Heart right ventricle (tissue), 16 donors: ENCODE results near the gene GRID1. TPM values are rescaled to one million over a fixed set of nuclear protein-coding genes. Genes with fewer than 3 reads are reported as not detected.

ENCODE experiments used
- ATAC-seq, 8 donors: fragments of 200-7000 bp; cut with Tn5 transposase; one replicate each; pipeline ENCODE4 v1.9.1; 2020; ENCODE audit warnings: mild to moderate bottlenecking in 8 of 8, moderate library complexity in 8 of 8, moderate number of reproducible peaks in 1 of 8
- DNase-seq, 2 donors: peaks; one replicate each; pipeline ENCODE4 v3.0.0-alpha.2; 2020
- H3K27ac ChIP-seq, 10 donors: fragments of 200-600 bp; sonication (generic) in 2 of 10; one replicate each; pipeline versions ENCODE4 v1.5.0 to v1.8.0; 2020 to 2022; ENCODE audit warnings: mild to moderate bottlenecking in 3 of 10
- H3K27me3 ChIP-seq, 7 donors: fragments of 200-600 bp; one replicate each; pipeline ENCODE4 v1.8.0; 2021 to 2022; ENCODE audit warnings: mild to moderate bottlenecking in 2 of 7
- H3K36me3 ChIP-seq, 9 donors: fragments of 200-600 bp; sonication (generic) in 1 of 9; one replicate each; pipeline versions ENCODE4 v1.5.0 to v1.8.0; 2020 to 2022; ENCODE audit warnings: mild to moderate bottlenecking in 2 of 9
- H3K4me1 ChIP-seq, 9 donors: fragments of 200-600 bp; sonication (generic) in 1 of 9; one replicate each; pipeline versions ENCODE4 v1.5.0 to v1.8.0; 2020 to 2022; ENCODE audit warnings: mild to moderate bottlenecking in 4 of 9
- H3K4me3 ChIP-seq, 10 donors: fragments of 200-600 bp; sonication (generic) in 2 of 10; one replicate each; pipeline versions ENCODE4 v1.5.0 to v1.8.0; 2020 to 2022; ENCODE audit warnings: mild to moderate bottlenecking in 7 of 10, moderate library complexity in 2 of 10
- H3K9me3 ChIP-seq, 11 donors: fragments of 200-600 bp in 10 of 11; sonication (generic) in 2 of 11; one replicate each; pipeline versions ENCODE4 v1.5.0 to v1.8.0; 2013 to 2022; ENCODE audit warnings: mild to moderate bottlenecking in 2 of 11, control low read depth in 1 of 11, moderate library complexity in 1 of 11
- WGBS, 2 donors: extraction: QIAGEN DNeasy Blood & Tissue Kit; methylation state at CpG; one replicate each; pipeline ENCODE4 v1.1.7; 2013; ENCODE audit warnings: inconsistent platforms in 1 of 2; 5-methylcytosine and 5-hydroxymethylcytosine counted together
- intact Hi-C, 10 donors: fragments of 100-400 bp; cut with DNase I; formaldehyde crosslinking; loops; one replicate each; pipeline versions ENCODE4 v1.11.1 to v1.14.2; 2022
- polyA plus RNA-seq, 2 donors: library from polyadenylated mRNA; stranded (reverse); fragments of 200-250 nt; gene quantifications; one replicate each; pipeline ENCODE4 v1.2.3, GENCODE V29; 2013
- total RNA-seq, 10 donors: library from RNA; stranded (reverse); fragmentation: NEBNext Ultra II Directional in 3 of 10; extraction: Animal tissue kit (Norgen Biotek cat#: 25700) in 3 of 10; gene quantifications; one replicate each; pipeline versions ENCODE4 v1.2.1 to v1.2.4, GENCODE V29; 2021 to 2023
- TF ChIP-seq, protein P1 (sequence below), 9 donors: fragments of 200-600 bp; sonication (generic) in 2 of 9; IDR thresholded peaks; one replicate each; pipeline versions ENCODE4 v1.5.0 to v1.8.0; 2021 to 2022; ENCODE audit warnings: antibody characterized with exemption in 9 of 9, mild to moderate bottlenecking in 5 of 9, moderate library complexity in 1 of 9
- donor health status: Arrhythmogenic right ventricular cardiomyopathy.
- donor health status: ischemic (EF 13 %, LVEDD 7.1; RV severe dilation, severe dysfunction).
- donor health status: healthy with polysubstance abuse.
- donor health status: DM: no; HTN: yes; CAD: no.
- donor health status: DM: no; HTN: no; CAD: no.
- donor health status: ischemic (EF 25% LVEDD 6.9; RV normal size, moderate dysfunction).
- donor health status: ischemic (EF 25% LVEDD 5.7; RV mildly dilated, moderate dysfunction).
- donor health status: healthy.
- donor health status: DM: yes; HTN: yes; CAD: no.
- donor health status: Ischemic cardiomyopathy.
- donor health status: ischemic (EF 35%, LVEDD 5.7; RV mildly dilated, moderate dysfunction).
- donor health status: nonischemic (EF 11% LVEDD 7.7; RV severe dilation, severe dysfunction).
- donor health status: DM: yes; HTN: yes; CAD: no.
- donor health status: PGD.
- donor health status: ischemic (EF 29% LVEDD 5.4; RV normal size, mild dysfunction).
- donor health status: nonischemic (EF 23%, LVEDD 6.1; RV moderate dilation, normal function).

Gene GRID1
- total and polyA plus RNA-seq, 12 donors = 0.44 to 3.4 (median 1.5) TPM

DNA sequence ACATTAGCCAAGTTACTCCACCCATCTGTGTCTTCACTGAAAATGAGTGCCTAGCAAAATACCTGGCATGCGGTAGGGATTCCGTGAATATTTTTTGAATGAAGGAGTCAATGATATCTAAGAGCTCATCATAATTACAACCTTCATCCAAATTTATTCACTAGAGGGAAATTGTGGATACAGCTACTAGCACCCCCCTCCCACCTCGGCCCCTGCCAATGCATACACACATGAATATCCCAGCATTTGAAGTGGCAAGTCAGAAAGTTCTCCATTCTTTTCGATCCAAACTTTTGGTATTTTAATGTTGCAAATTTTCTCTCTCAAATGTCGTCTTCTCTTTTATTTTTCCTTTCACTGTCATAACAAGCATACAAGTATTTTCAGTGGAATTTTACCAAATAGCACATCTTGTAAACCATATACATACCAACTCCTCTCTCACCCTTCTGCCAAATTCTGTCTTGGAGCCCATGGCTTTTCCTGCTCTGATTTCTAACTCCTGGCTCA, 164.3 kb downstream of the GRID1 start:
- Histone ChIP-seq H3K36me3 (no peaks in the 10 kb centered on the region), H3K27ac (no peak overlapping the region), H3K4me3 (no peak overlapping the region), H3K4me1 (no peaks in the 10 kb centered on the region), H3K27me3 (peaks cover 0 to 7% (median 0%) of the 10 kb centered on the region in 7 donors), H3K9me3 (peaks cover 0 to 5% (median 0%) of the 10 kb centered on the region in 11 donors)
- ATAC-seq (no peak), DNase-seq (no peak)
- TF ChIP-seq, protein P1, sequence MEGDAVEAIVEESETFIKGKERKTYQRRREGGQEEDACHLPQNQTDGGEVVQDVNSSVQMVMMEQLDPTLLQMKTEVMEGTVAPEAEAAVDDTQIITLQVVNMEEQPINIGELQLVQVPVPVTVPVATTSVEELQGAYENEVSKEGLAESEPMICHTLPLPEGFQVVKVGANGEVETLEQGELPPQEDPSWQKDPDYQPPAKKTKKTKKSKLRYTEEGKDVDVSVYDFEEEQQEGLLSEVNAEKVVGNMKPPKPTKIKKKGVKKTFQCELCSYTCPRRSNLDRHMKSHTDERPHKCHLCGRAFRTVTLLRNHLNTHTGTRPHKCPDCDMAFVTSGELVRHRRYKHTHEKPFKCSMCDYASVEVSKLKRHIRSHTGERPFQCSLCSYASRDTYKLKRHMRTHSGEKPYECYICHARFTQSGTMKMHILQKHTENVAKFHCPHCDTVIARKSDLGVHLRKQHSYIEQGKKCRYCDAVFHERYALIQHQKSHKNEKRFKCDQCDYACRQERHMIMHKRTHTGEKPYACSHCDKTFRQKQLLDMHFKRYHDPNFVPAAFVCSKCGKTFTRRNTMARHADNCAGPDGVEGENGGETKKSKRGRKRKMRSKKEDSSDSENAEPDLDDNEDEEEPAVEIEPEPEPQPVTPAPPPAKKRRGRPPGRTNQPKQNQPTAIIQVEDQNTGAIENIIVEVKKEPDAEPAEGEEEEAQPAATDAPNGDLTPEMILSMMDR (IDR thresholded peaks at IDR 0.05) = no peak
- intact Hi-C loops = no loop called here
- 87 to 91% methylated on average over 5 of the region's 5 CpGs for WGBS, 2 donors

DNA sequence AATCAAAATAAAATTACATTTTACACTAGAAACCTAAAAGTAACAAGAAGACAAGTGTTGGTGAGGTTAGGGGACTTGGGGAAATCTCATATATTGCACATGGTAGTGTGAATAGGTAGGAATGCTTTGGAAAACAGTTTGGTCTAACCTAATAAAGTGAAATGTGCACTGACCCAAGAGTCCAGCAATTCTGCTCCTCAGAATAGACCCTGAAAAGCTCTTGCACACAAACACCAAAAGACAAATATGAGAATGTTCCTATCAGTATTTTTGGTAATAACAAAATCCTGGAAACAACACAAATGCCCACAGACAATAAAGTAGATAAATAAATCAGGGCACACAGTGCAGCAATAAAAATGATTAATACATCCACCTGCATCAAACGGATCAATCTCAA, 165.7 kb downstream of the GRID1 start:
- peaks cover 0 to 5% (median 0%) of the 10 kb centered on the region in 11 donors for H3K9me3 ChIP-seq
- intact Hi-C loops = no loop called here
- H3K27ac ChIP-seq = no peak overlapping the region
- no peak overlapping the region for H3K4me3 ChIP-seq
- DNase-seq (no peak), ATAC-seq (no peak)
- TF ChIP-seq, protein P1 (IDR thresholded peaks at IDR 0.05) = no peak
- H3K27me3 ChIP-seq = peaks cover 0 to 7% (median 0%) of the 10 kb centered on the region in 7 donors
- WGBS, 2 donors = 75 to 86% methylated on average over 1 of the region's 1 CpG
- no peaks in the 10 kb centered on the region for H3K36me3 ChIP-seq
- no peaks in the 10 kb centered on the region for H3K4me1 ChIP-seq

DNA sequence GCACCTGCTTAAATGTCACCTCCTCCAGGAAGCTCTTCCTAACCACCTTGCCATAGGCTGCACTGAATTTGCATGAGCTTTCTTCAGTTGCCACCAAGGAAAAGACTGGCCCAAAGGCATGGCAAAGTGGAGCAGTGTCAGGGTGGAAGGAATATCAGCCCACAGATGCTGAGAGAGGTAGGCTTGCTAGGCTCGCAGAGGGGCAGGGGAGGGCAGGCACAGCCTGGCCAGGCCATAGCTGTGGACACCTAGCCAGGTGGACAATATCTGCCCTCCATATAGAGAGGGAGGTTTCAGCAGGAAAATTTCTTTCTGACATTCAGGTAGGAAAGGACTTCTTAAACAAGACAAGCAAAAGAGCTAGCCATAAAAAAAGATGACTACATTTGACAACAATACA, 166.3 kb downstream of the GRID1 start:
- Histone ChIP-seq H3K27me3 (peaks cover 0 to 7% (median 0%) of the 10 kb centered on the region in 7 donors), H3K9me3 (peaks cover 0 to 5% (median 0%) of the 10 kb centered on the region in 11 donors), H3K4me1 (no peaks in the 10 kb centered on the region), H3K27ac (no peak overlapping the region), H3K4me3 (no peak overlapping the region), H3K36me3 (no peaks in the 10 kb centered on the region)
- TF ChIP-seq, protein P1 (IDR thresholded peaks at IDR 0.05) = no peak
- intact Hi-C loops = no loop called here
- ATAC-seq (no peak), DNase-seq (no peak)
- WGBS, 2 donors = 94 to 95% methylated on average over 1 of the region's 1 CpG

DNA sequence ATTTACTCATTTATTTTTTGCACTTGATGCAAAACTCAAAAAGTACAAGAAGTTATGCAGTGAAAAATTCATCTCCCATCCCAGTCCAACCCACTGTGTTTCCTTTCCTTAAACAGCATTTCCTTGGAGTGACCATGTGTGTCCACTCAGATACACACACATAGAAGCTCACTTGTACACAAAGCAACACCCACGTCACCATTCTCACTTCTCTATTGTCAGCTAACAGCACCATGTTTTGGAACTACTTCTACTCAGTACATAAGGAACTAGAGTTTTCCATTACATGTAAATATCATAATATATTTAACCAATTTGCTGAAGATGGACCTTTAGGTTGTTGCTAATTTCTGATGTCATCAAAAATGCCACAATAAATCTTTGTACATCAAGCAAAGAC, 167.6 kb downstream of the GRID1 start:
- H3K4me3 ChIP-seq = no peak overlapping the region
- TF ChIP-seq, protein P1 (IDR thresholded peaks at IDR 0.05) = no peak
- peaks cover 0 to 7% (median 0%) of the 10 kb centered on the region in 7 donors for H3K27me3 ChIP-seq
- intact Hi-C loops = no loop called here
- ATAC-seq (no peak), DNase-seq (no peak)
- no peaks in the 10 kb centered on the region for H3K36me3 ChIP-seq
- no peaks in the 10 kb centered on the region for H3K4me1 ChIP-seq
- H3K27ac ChIP-seq = no peak overlapping the region
- 43 to 87% methylated on average over 1 of the region's 1 CpG for WGBS, 2 donors
- H3K9me3 ChIP-seq = peaks cover 0 to 5% (median 0%) of the 10 kb centered on the region in 11 donors
